GM12865 (cell line): ENCODE results near the gene SMARCD3.

Source experiments
- DNase-seq: peaks from one replicate; pipeline ENCODE4 v3.0.0; 2010; ENCODE audit warnings: low read depth
- H3K4me3 ChIP-seq: 2 replicates; pipeline ENCODE4 v1.5.1; 2011; ENCODE audit warnings: mild to moderate bottlenecking, low read depth, low read length, control low read depth
- CTCF ChIP-seq: IDR thresholded peaks from 2 replicates; pipeline ENCODE4 v1.5.1; 2011; ENCODE audit warnings: low read length, control low read depth, low read depth, inconsistent platforms; ENCODE audit not compliant: insufficient read depth; ENCODE audit errors: missing control alignments

SMARCD3 gene

GRCh38 chr7:151201751-151202150, 46.7 kb downstream of the SMARCD3 start:
- DNase-seq: no peak
- H3K4me3 ChIP-seq: no peak overlapping the region
- TF ChIP-seq CTCF: no peak

- no peak for DNase-seq
- H3K4me3 ChIP-seq: no peak overlapping the region
- no peak for TF ChIP-seq CTCF
These were observed 47.1 kb downstream of the SMARCD3 start for GRCh38 chr7:151201344-151201743.

DNA sequence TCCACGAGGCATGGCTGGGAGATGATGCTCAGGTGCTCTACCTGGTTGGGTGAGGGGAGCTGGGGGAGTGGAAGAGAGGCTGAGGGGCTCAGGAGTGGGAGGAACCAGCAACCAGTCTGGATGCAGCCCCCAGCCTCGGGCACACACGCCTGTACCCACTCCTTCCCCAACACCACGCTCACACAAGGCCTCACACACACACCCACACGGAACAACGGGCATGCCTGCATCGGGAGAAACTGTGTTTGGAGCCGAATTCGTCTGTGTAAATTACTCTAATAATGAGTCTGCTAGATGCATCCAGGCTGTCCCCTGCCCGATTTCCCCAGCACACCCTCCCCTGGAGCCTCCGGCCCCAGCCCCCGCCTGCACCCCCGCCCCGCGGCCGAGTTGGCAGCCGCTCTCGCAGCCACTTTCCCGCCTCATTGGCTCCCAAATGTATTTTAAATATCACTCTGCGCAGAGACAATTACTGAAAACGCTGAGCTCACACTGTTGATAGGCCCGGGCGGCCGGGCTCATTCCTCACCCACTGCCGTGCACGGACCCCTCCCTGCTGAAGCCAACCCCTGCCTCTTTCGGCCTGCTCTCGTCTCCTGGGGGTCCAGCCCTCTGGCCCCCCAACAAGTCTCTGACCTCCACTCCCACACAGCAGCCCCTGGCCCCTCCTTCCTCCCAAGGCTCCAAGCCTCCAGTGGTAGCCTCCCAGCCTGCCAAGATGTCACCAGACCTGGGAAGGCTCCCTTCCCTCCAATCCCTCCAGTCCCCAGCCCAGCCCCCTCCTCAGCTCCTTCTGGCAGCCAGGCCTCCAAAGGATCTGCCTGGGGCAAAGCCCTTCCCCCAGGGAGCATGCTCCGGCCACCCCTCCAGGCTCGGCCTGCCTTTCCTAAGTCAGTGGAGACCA, 49.3 kb downstream of the SMARCD3 start:
- DNase-seq: no peak
- no peak for TF ChIP-seq CTCF
- no peak overlapping the region for H3K4me3 ChIP-seq

- no peak for TF ChIP-seq CTCF
- H3K4me3 ChIP-seq: no peak overlapping the region
- no peak for DNase-seq
These were observed 50.6 kb downstream of the SMARCD3 start for GRCh38 chr7:151197932-151198331.

GRCh38 chr7:151195616-151196450, 52.7 kb downstream of the SMARCD3 start:
- no peak for TF ChIP-seq CTCF
- no peak for DNase-seq
- no peak overlapping the region for H3K4me3 ChIP-seq

DNA sequence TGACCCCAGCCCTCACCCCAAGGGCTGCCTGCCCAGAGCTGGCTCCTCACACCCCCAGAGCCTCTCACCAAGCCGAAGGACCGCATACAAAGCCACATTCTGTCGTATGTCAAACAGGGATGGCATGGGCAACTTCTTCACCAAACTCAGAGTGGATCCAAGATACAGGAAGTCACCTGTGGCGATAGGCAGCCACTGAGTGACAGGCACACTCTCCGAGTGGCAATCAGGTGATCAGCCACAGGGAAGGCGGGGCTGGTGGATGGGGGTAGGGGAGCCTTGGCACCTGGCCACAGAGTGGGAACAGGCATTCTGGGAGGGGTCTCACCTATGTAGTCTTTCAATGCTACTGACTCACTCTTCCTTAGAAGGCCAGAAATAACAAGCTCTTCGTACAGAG, 54.3 kb downstream of the SMARCD3 start:
- no peak for DNase-seq
- H3K4me3 ChIP-seq: no peak overlapping the region
- TF ChIP-seq CTCF: no peak
